Activated effector memory CD4-positive, alpha-beta T cell treated with anti-CD3 and anti-CD28 coated beads, Interleukin-2, amount 50 U/mL, for 16 hours (primary cell): ENCODE data around the gene OR4D11.

Experiments used
- DNase-seq: peaks from one replicate; pipeline ENCODE4 v3.0.0-alpha.2; 2020

Gene OR4D11

GRCh38 chr11:59550368-59550841 is 47.0 kb downstream of the OR4D11 start:
- peak; percentile 94 for DNase-seq

DNA sequence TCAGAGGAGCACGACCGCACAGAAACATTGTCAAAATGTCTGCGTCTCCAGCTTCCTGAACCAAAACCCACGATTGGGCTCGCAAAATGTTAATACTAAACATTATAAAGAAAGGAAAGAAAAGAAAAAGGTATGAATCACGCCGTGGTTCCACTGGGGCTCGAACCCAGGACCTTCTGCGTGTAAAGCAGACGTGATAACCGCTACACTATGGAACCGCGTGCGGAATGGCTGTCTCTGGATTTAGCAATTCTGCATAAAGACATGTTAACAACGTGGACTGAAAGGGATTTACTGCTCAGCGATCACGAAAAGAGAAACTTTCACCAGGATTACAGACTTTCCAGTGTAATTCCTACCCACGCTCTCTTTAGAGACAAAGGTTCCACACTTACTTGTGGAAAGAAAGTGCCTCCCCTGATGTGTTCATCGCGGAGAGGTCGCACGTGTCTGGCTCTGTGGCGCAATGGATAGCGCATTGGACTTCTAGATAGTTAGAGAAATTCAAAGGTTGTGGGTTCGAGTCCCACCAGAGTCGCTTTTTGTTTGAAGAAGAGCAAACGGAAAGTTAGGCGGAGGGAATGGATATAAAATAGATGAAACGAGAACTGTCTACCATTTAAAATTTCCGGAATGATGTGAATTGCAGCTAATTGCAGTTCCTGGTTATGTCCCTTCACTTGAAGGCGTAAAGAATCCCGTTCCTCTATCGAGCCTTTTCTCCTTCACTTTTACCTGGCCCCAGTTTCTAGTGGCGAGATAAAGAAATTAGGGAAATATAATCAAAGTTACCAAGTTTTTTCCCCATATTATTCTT is 47.7 kb downstream of the OR4D11 start:
- DNase-seq: peak; percentile 90

- no peak for DNase-seq
Measured at GRCh38 chr11:59551659-59552521, 48.5 kb downstream of the OR4D11 start.

- DNase-seq: no peak
Measured at GRCh38 chr11:59552844-59553243, 49.5 kb downstream of the OR4D11 start.

DNA sequence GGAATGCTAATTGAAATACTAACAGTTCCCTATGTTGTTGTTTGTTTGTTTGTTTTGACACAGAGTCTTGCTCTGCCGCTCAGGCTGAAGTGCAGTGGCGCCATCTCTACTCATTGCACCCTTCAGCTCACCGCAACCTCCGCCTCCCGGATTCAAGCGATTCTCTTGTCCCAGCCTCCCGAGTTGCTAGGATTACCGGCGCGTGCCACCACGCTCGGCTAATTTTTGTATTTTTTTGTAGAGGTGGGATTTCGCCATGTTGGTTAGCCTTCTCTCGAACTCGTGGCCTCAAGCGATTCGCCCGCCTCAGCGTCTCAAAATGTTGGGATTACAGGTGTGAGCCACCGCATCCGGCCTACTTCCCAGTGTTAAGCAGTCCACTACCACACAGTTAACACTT is 49.9 kb downstream of the OR4D11 start:
- no peak for DNase-seq
